Fibroblast of lung (primary cell): ENCODE measurements around the gene COG5. TPM values are rescaled to one million over a fixed set of nuclear protein-coding genes. Genes with fewer than 3 reads are reported as not detected.

Experiments
- DNase-seq, 2 donors: peaks; one replicate each; pipeline versions ENCODE4 v3.0.0 to v3.0.0-alpha.2; 2010; ENCODE audit warnings: low read depth in 2 of 2
- H2AFZ ChIP-seq: 2 replicates; pipeline ENCODE4 v1.5.1; 2012; ENCODE audit warnings: low read length, control low read depth, inconsistent platforms
- H3K27ac ChIP-seq: 2 replicates; pipeline ENCODE4 v1.5.1; 2011; ENCODE audit warnings: low read length, control low read depth; ENCODE audit not compliant: insufficient read depth
- H3K27me3 ChIP-seq: 2 replicates; pipeline ENCODE4 v1.5.1; 2011; ENCODE audit warnings: mild to moderate bottlenecking, low read length; ENCODE audit not compliant: control insufficient read depth, insufficient read depth
- H3K36me3 ChIP-seq: 2 replicates; pipeline ENCODE4 v1.5.1; 2011; ENCODE audit warnings: low read length; ENCODE audit not compliant: control insufficient read depth, insufficient read depth
- H3K4me1 ChIP-seq: 2 replicates; pipeline ENCODE4 v1.5.1; 2011; ENCODE audit warnings: low read length; ENCODE audit not compliant: control insufficient read depth, insufficient read depth; ENCODE audit errors: extremely low read depth
- H3K4me2 ChIP-seq: 2 replicates; pipeline ENCODE4 v1.5.1; 2011; ENCODE audit warnings: low read length, control low read depth; ENCODE audit not compliant: insufficient read depth; ENCODE audit errors: extremely low read depth
- H3K4me3 ChIP-seq, 4 experiments: fragments of 200-600 bp in 1 of 4; sonication (generic) in 1 of 4; replicated peaks in 1 of 4; 2 replicates each; pipeline ENCODE4 v1.5.1; 2011 to 2016; ENCODE audit warnings: low read length in 4 of 4, low read depth in 3 of 4, mild to moderate bottlenecking in 3 of 4, control low read depth in 2 of 4, inconsistent platforms in 1 of 4, mixed read lengths in 1 of 4; ENCODE audit not compliant: insufficient read depth in 1 of 4; ENCODE audit errors: control extremely low read depth in 1 of 4
- H3K79me2 ChIP-seq: 2 replicates; pipeline ENCODE4 v1.5.1; 2012; ENCODE audit warnings: mild to moderate bottlenecking, low read length, inconsistent platforms; ENCODE audit not compliant: control insufficient read depth, insufficient read depth
- H3K9ac ChIP-seq: 2 replicates; pipeline ENCODE4 v1.5.1; 2011; ENCODE audit warnings: mild to moderate bottlenecking, low read length, control low read depth; ENCODE audit not compliant: insufficient read depth
- H3K9me3 ChIP-seq: 2 replicates; pipeline ENCODE4 v1.5.1; 2012; ENCODE audit warnings: low read depth, low read length; ENCODE audit not compliant: control insufficient read depth, insufficient read depth
- H4K20me1 ChIP-seq: 2 replicates; pipeline ENCODE4 v1.5.1; 2011; ENCODE audit warnings: low read length; ENCODE audit not compliant: control insufficient read depth, insufficient read depth; ENCODE audit errors: extremely low read depth
- CTCF ChIP-seq, 2 donors: IDR thresholded peaks in 1 of 2; conservative IDR thresholded peaks in 1 of 2; 1 replicate in 1 of 2; 2 replicates in 1 of 2; pipeline ENCODE4 v1.5.1; 2011 to 2012; ENCODE audit warnings: low read length in 2 of 2, control low read depth in 1 of 2, inconsistent platforms in 1 of 2, low read depth in 1 of 2, mild to moderate bottlenecking in 1 of 2
- EZH2 ChIP-seq: IDR thresholded peaks from 2 replicates; pipeline ENCODE4 v1.5.1; 2012; ENCODE audit warnings: low read length, control low read depth, mild to moderate bottlenecking; ENCODE audit errors: missing control alignments
- polyA plus RNA-seq, 2 donors: library from polyadenylated mRNA; depleted of rRNA in 1 of 2; stranded (reverse) in 1 of 2; unstranded in 1 of 2; fragments of >200 nt; gene quantifications; 2 replicates each; pipeline ENCODE4 v1.2.1, GENCODE V29; 2011 to 2012; ENCODE audit warnings: missing spikeins in 1 of 2
- total RNA-seq: library from RNA; depleted of rRNA; stranded (reverse); fragments of >200 nt; gene quantifications from 2 replicates; pipeline ENCODE4 v1.2.1, GENCODE V29; 2014

COG5 gene
- total and polyA plus RNA-seq, 2 donors (not counting 1 experiment from before 2014, with no cell fraction given): 34.5 to 40.3 TPM

- Histone ChIP-seq H3K27ac (no peak overlapping the region), H3K4me1 (peaks cover 5% of the 10 kb centered on the region), H3K27me3 (no peaks in the 10 kb centered on the region), H3K79me2 (no peaks in the 10 kb centered on the region), H3K9me3 (no peaks in the 10 kb centered on the region), H3K4me3 (no peak overlapping the region), H2AFZ (no peak overlapping the region), H3K36me3 (no peaks in the 10 kb centered on the region), H3K4me2 (no peak overlapping the region), H3K9ac (no peak overlapping the region), H4K20me1 (no peaks in the 10 kb centered on the region)
- TF ChIP-seq CTCF (conservative IDR thresholded peaks at IDR 0.05 in 1 of 2, IDR thresholded peaks at IDR 0.05 in 1 of 2; ENCODE audit: low read depth in 1 of 2, low read length in 2 of 2): no peak
- TF ChIP-seq EZH2: no peak
- DNase-seq: peak; percentile 46 to 64
Observed at GRCh38 chr7:107446531-107446930, 117.2 kb downstream of the COG5 start.

- no peaks in the 10 kb centered on the region for H3K27me3 ChIP-seq
- H3K4me1 ChIP-seq: peaks cover 5% of the 10 kb centered on the region
- no peaks in the 10 kb centered on the region for H4K20me1 ChIP-seq
- TF ChIP-seq CTCF (conservative IDR thresholded peaks at IDR 0.05 in 1 of 2, IDR thresholded peaks at IDR 0.05 in 1 of 2; ENCODE audit: low read depth in 1 of 2, low read length in 2 of 2) (no peak), EZH2 (no peak)
- H3K36me3 ChIP-seq: no peaks in the 10 kb centered on the region
- H3K4me2 ChIP-seq: no peak overlapping the region
- no peaks in the 10 kb centered on the region for H3K9me3 ChIP-seq
- no peak overlapping the region for H3K4me3 ChIP-seq
- H2AFZ ChIP-seq: no peak overlapping the region
- DNase-seq: no peak
- no peak overlapping the region for H3K9ac ChIP-seq
- no peak overlapping the region for H3K27ac ChIP-seq
- H3K79me2 ChIP-seq: no peaks in the 10 kb centered on the region
Observed at GRCh38 chr7:107442678-107443077, 121.0 kb downstream of the COG5 start.

- H3K27ac ChIP-seq: no peak overlapping the region
- peak in 1 of 2 donors; percentile 38 for DNase-seq
- H3K4me3 ChIP-seq: no peak overlapping the region
- H3K36me3 ChIP-seq: no peaks in the 10 kb centered on the region
- no peak overlapping the region for H3K9ac ChIP-seq
- no peak for TF ChIP-seq EZH2
- no peak for TF ChIP-seq CTCF (conservative IDR thresholded peaks at IDR 0.05 in 1 of 2, IDR thresholded peaks at IDR 0.05 in 1 of 2; ENCODE audit: low read depth in 1 of 2, low read length in 2 of 2)
- no peaks in the 10 kb centered on the region for H4K20me1 ChIP-seq
- H3K4me2 ChIP-seq: no peak overlapping the region
- no peaks in the 10 kb centered on the region for H3K27me3 ChIP-seq
- no peaks in the 10 kb centered on the region for H3K9me3 ChIP-seq
- H2AFZ ChIP-seq: no peak overlapping the region
- H3K79me2 ChIP-seq: no peaks in the 10 kb centered on the region
- peaks cover 3% of the 10 kb centered on the region for H3K4me1 ChIP-seq
Observed at GRCh38 chr7:107441581-107442422, 121.9 kb downstream of the COG5 start.
